ENCODE measurements around the gene KRTAP4-3.

DNA sequence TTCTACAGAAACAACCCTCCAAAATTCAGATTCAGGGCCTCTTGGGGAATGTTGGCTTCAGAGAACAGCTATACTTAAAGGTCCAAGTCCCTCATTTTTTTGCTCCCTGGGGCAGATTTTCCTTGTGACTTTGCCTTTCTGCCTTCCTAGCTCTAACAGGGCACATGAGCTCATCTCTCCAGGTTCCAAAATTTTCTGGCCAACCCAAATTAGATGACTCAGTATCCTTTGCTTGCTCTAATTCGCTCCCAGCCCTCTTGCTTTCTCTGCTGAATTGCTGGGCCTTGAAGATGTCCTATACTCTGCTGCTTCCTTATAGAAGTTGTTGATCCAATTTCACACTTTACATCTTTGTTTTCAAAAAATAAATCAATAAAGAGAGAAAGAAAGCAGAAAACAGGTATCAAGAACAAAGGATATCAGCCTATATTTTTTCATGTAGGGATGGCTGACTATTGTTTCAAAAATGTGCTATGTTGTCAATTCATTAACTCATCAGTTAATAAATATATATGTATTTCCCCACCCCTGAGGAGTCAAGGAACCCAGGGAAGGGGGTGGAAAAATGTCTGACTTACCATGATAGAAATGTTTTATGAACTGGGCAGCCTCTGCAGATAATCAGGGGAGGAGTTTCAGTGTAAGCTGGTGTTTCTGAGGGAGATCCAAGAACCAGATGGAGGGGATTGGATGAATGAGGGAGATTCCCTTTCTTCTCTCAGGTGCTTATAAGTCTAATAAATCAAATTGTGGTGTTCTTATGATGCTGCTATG is 11.0 kb upstream of the KRTAP4-3 start:
- no peak for TF ChIP-seq CTCF (IDR thresholded peaks at IDR 0.05)
- TF ChIP-seq POLR2A (IDR thresholded peaks at IDR 0.05), result no peak
